GM19238 (cell line): ENCODE results near the gene ADGRD2.

ENCODE experiments used
- DNase-seq: peaks from one replicate; pipeline ENCODE4 v3.0.0; 2011; ENCODE audit warnings: low spot score; ENCODE audit not compliant: insufficient read length

ADGRD2 gene

DNA sequence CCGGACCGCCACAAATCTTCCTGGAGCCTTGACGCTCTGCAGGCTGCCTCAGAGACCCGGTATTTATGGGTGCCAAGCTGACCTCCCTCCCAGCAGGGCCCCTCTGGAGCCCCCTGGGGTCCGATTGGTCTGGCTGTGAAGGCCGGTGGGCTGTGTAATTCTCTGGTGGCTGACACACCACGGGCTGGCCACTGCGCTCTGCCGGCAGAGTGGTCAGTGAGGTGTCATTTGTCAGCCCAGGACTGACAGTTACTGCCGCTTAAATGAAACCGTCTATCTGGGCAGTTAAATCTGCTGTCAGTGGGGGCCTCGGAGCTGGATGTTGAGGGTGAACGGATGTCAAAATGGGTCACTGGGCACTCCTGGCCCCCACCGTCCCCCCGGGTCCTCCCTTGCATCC, 46.2 kb downstream of the ADGRD2 start:
- DNase-seq = no peak

DNA sequence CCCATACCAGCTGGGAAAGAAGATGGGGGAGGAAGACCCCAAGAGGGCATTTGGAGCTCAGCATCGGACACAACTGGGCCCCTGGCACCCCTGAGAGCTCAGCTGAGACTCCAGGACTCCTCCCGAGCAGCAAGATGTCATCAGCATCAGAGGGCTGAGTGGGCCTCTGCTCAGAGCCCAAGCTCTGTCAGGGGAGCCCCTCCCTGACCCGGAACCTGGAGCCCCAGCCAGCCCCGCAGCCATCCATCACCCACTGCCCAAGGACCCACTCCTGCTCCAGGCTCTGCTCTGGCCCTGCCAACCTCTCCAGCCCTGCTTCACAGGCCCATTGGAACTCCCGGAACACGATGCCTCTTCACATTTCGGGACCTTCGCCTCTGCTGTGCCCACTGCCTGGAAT, 47.2 kb downstream of the ADGRD2 start:
- DNase-seq = no peak

DNA sequence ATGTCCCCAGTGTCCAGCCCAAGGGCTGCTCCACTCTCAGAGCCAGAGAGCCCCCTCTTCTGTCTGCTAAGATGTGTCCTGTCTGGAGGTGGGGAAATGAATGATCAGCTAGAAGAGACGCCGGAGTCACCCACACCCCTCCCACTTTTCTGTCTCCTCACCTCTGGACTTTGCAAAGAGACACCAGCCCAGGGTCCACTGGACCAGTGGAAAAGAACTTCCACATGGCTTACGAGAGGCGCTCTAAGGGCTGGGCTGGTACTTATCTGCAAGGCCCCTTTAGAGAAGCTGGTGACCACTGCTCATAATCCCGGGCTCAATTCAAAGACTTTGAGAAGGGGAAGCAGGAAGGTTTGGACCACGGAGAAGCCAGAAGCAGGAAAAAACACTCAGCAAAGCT, 47.8 kb downstream of the ADGRD2 start:
- no peak for DNase-seq

DNA sequence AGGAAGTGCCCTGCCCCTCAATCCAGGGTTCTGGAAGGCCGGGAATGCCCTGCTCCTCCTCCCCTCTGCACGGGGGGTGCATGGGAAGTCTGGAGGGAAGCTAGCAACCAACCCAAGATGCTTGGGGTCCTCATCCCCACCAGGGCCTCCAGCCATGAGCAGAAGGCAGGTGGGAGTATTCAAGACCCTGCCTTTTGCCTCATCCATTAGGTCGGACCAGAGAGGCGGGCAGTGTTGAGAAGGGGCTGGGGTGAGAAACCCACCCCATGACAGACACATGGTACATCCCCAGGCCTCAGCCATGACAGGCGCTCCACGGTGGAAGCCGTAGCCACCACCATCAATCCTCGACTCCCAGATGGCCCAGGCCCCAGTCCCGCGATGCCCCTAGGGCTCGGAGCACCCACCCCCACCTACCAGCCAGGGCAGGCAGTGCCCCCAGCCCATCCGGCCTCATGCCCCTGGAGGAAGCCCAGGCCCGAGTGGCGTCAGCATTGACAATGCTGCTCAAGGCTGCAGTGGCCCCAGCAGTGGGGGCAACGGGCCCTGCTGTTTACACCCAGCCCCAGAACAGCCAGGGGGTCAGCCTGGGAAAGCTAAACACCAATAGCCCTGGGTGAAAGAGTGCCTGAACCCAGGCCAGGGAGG, 48.4 kb downstream of the ADGRD2 start:
- no peak for DNase-seq

DNA sequence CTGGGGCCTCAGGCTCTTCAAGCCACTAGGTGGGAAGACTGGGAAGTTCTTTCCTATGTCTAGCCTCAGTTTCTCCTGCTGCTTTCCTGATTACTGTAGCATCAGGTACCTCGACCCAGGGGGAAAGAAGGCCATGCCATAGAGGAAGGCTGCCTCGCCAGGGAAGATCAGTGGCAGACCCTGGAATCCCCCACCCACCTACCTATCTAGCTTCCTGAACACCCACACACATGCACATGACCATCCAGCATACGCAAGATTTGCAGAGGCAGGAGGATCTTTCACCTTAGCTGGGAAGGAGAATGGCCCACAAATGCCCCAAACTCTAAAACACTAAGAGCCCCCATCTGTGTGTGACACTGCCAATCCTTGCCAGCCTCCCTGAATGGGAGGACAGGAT, 49.0 kb downstream of the ADGRD2 start:
- no peak for DNase-seq

DNA sequence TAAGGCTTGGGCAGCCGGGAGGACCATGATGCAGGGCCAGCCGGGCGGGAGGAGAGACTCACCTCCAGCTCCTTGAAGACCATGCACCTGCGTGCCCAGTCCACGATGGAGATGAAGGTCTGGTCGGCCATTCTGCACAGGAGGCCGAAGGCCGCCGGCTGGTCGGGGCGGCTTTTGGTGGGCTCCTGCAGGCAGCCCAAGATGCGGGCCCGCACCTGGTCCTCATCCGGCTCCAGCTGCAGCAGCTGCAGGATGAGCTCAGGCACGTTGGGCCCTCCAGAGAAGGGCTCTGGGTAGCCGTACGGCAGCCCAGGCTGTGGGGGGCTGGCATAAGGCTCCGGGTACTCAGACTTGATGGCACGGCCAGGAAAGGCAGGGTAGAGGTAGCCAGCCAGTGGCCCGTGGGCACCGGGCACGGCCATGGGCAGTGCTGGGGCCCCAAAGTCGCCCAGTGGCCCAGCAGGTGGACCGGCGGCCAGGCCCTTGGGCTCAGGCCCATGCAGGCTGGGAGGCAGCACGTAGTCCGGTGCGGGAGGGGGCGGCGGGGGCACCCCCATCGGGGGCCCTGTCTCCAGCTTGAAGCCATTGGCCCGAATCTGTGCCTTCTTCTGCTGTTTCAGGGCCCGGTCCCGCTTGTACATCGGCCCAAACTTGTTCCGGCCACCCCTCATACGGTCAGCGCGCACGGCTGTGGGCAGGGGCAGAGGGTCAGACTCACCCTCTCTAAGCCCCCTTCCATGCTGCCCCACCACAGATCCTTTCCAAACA, 50.0 kb downstream of the ADGRD2 start:
- DNase-seq = no peak

DNA sequence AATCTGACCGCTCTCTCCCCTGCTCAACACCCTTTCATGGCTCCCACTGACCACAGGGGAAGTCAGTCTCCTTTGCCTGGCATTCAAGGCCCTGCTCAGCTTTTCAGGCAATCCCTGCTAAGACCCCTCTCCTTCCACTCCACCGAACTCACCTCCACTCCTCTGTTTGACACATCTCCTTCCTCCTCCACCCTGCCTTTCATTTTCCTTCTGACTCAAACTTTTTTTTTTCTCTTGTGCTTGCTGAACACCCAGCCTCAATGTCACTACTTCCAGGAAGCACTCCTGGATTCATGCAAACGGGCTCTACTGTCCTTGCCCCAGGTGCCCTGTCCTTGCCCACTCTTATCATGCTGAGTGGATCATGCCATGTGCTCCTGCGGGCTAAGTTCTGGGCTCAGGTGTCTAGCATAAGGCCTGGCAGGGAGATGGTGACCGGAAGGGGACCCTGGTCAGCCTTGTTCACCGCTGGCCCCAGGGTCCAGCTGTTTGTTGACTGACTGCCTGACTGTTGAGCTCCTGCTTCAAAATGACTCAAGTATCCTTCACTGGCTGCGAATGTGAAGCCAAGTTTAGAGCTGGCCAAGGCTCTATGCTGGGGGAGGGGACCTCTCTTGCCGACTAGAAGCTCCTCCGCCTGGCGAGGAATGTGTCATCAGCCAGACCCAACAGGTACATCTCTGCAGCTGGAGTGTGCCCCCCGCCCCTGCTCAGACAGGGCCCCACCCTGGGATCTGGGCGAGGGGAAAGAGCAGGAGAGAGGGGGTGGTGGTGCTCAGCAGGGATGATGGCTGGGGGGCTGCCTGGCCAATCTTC, 50.8 kb downstream of the ADGRD2 start:
- no peak for DNase-seq

DNA sequence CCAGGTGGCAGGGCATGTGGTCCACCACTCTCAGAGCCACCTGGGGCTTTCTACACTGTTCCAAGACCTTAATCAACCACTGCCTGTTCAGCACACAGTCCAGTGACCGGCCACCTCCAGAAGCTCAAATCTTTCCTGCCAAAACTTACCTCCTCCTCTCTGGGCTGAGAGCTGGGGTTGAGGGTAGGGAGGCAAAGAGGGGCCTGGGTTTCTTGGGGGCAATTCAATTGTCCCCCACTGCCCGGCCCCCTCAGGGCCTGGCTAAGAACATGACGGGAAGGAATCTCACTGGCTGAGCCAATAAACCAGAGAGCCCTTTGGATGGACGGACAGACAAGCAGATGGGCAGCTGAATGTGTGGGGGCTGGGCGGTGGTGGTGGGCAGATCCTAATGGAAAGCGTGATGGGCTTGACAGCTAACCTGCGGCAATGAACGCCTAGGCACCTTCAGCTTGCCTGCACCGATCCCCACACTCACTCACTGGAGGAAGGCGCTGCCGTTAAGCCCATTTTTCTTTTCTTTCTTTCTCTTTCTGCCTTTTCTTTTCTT, 51.6 kb downstream of the ADGRD2 start:
- DNase-seq = no peak

DNA sequence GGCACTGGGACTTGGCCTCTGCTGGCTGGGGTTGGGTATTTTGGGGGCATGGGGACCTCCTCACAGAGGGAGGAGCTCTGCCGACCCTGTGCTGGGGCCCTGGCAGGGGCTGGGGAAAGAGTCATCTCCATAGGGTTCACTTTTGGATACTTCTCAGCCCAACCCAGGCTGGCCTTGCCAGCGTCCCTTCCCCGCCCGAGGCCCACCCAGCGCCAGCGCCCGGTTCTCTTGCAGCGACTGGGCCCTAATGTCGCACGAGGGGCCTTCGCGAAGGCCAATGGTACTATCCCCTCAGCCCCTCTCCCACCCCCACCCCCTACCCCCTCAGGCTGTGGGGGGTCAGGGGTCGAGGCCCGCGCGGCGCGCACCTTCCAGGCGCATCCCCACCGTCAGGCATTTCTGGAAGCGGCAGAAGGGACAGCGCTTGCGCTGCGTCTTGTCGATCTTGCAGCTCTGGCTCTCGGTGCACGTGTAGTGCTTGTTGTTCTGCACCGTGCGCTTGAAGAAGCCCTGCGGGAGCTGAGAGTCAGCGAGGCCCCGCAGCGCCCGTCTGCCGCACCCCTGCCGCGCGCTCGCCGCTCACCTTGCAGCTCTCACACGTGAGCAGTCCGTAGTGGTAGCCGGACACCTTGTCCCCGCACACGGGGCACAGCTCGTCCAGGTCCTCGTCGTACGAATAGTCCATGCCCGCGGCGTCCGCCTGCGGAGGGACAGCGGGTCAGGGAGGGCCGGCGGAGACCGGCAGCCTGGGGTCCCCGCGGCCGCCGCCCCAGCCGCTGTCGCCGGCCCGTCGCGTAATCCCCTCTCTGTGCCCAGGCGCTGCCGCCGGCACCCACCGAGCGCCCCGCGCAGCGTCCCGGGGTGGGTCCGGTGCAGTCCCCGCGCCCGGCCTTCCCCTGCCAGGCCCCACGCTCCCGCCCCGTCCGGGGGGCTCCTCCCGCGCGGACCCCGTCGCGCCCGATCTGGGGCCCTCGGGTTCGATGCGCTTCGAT, 52.8 kb downstream of the ADGRD2 start:
- DNase-seq = no peak

DNA sequence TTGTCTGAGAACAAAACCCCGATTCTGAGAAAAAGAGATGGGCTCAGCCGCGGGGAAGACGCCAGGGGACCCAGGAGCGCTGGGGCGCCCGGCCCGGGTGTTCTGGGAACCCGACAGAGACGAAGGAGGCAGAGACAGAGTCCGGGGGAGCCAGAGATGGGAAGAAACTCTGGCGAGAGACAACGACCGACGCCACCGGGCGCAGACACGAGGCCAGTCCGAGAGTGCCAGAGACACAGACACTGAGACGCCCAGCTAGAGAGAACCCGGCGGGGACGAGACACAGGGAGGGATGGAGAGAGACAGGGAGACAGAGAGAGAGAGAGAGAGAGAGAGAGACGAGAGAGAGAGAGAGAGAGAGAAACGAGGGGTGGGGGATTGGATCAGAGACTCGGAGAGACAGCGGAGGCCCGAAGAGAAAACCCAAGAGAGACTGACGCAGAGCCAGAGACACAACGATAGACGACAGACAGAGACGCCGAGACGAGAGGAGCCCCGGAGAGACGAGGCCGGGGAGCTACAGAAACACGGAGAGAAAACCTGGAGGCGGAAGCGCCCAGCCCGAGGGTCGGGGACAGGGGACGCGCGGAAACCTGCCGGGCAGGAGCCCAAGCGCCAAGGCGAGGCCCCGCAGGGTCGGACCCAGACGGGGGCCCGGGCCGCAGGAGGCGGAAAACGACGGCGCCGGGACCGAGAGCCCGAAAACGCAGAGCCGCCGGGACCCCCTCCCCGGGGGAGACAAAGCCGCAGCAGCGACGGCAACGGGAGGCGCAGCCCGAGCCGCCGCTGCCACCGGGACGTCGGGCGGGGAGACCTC, 53.7 kb downstream of the ADGRD2 start:
- no peak for DNase-seq

DNA sequence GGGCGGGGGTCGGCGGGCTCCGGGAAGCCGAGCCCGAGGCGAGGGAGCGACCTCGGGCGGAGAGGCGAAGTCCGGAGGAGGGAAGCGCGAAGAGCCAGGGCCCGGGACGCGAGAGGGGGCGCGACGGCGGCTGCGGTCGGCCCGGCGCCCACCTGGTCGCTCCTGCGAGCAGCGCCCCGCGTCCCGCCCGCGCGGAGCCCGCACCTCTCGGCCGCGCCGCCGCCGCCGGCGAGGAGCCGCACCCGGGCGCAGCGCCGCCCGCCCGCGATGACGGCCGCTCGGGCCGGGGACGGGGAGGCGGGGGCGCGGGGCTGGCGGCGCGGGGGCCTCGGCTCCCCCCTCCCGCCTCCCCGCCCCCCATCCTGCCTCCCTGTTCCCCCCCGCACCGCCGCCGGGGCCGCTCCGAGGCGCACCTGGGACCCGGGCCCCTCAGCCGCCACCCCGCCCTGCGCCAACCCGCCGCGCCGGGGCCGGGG, 54.3 kb downstream of the ADGRD2 start:
- no peak for DNase-seq

DNA sequence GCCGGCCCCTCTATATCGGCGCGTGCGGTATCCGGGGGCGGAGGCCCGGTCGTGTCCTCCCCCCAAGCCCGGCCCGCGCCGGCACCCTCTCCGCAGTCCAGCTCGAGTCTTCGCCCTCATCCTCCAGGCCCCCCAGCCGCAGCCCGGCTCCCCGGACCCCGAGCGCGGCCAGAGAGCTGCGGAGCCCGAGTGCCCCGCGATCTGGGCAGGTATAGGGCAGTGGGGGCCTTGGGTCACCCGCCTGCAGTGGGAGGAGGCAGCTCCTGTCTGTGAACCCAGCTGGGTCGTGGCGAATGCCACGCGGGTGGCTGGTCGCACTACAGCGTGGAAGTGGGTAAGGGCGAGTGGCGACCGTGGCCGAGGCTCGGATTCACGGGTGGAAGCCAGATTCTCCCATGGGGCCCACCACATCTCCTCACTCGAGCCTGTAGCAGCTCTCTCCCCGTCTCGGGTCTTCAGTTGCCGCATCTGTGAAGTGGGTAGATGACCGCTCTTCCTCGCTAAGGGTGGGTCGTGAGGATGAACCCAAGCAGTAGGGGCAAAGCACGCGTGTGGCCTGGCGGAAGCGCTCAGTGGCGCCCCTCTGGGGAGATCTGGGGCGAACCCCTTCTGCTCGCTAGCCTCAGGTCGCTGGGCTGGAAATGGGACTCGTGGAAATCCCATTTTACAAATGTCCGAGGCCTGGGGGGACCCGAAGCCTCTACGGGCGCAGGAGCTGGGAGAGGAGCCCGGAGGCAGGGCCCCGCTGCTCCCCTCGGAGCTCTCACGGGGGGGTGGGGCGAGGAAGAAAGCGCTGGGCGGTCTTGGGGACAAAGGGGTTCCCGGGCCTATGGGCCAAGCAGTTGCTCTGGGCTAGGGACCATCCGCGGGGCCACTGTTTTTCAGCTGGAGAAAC, 55.0 kb downstream of the ADGRD2 start:
- DNase-seq = no peak

DNA sequence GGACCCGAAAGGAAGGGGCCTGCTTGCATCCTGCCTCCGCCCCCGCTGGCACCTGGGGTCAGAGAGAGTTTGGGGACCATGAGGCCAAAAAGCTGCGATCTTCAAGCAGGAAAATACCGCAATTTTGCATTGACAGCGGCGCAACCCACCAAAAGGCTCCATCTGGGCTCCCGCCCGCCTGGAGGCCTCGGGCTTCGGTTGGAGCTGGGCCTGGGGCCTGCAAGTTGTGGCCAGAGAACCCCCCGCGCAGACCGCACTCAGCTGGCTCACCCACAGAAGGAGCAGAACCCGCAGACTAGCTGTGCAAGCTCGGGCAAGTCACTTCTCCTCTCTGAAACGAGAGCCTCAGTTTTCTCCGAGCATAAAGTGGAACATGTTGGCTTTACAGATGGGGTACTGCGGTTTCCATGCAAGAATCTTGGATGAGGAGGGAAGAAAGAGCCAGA, 55.7 kb downstream of the ADGRD2 start:
- no peak for DNase-seq

DNA sequence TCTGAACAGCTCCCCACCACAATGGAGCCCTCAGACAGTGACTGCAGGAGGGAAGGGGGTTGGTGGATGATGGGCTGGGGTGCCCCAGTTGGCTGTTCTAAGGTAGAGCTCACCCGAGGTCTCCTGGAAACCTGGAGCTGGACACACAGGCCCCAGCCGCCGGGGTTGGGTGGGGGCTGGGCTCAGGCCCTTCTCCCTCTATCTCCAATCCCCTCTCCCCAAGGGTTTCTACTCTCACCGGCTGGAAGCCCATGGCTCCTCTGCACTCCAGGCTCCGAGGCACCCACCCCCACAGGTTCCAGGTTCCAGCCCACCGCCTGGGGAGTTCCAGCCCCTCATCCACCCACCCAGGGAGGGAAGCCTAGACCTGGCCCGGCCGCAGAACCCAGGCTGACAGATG, 56.2 kb downstream of the ADGRD2 start:
- no peak for DNase-seq

DNA sequence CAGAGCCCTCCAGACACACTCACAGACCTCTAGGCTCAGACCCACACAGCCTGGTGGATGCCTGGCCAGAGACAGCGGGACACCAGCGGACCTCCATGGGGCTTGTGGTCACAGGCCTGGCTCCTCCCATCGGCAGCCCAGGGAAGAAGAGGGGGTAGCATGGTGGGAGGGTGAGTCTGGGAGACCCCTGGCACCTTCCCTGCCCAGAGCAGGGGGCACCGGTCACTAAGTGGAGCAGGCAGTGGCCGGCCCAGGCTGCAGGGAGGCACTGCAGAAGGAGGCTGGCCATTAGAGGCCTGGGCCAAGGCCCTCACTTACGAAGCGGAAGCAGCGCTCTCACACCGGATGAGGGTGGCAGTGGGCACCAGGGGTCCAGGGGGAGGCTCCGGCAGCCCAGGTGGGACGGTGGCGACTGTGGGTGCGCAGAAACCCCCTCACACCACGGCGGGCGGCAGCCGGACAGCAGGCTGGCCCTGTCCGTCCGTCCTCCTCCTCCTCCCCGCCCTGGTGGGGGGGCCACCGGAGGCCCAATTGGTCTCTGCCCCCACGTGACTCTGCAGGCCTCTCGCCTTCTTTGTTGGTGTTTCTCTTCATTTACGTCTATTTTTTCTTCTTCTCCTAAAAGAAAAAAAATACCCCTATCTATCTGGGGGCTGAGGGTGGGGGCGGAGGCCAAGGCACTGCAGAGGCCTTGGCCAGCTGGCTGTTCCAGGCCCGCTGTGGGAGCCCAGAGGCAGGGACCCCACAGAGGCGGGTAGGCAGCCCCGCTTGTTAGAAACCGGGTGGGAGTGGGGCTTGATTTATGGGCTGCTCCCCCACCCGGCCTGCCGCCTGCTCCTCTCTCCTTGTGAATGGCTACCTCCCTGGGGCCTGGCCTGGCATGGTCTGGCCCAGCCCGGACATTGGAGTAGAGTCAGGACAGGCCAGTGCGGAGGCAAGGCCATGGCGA, 57.0 kb downstream of the ADGRD2 start, which contains the start of gene NR5A1:
NR5A1 (minus strand) TSS at position 469 of the 949 bp plus-strand sequence. CDS start 4,004 bp downstream, outside the sequence.
- DNase-seq = no peak

DNA sequence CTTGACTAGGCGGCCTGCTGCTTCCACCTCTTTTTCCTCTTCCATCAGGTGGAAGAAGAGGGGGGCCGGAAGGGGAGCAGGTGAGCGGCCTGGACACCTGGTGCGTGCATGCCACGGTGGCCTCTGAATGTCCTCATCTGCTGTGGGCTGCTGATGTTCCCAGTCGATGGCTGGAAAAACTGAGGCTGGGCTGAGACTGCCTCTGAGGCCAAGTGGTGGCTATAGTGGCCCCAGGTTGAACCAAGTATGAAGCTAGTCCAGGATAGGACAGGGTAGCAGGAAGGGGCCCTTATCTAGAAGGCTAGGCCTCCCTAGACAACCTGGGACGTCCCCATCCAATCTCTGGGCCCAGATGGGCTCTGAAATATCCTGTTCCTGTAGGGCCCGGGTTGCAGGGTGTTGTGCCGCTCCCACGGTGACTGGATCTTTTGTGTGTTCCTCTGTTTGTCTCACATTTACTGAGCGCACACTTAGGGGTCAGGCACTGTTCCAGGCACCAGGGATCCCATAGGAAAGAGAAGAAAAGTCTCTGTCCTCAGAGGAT, 57.7 kb downstream of the ADGRD2 start:
- DNase-seq = no peak
